Measurements from ENCODE around the gene TBCD.

The TBCD gene

DNA sequence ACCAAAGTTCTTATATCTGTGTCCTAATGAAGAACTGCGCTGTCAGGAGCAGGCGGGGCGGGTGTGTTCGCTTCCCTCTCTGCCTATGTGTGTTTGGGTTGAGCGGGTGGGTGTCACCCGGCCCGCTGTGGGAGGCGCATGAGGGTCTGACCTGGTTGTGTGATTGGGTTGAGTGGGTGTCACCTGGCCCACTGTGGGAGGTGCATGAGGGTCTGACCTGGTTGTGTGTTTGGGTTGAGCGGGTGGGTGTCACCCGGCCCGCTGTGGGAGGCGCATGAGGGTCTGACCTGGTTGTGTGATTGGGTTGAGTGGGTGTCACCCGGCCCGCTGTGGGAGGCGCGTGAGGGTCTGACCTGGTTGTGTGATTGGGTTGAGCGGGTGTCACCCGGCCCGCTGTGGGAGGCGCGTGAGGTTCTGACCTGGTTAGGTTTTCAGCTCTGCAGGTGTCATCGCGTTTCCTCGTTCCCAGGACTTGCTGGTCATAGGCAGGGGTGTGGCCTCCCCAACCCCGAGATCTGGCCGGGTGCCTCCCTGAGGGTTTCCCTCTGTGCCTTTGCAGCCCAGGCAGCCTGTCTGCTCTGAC lies 157.5 kb downstream of the TBCD start:
- no peak for FAIRE-seq

- FAIRE-seq, result no peak
Measured at GRCh38 chr17:82910041-82910481, 158.2 kb downstream of the TBCD start.

DNA sequence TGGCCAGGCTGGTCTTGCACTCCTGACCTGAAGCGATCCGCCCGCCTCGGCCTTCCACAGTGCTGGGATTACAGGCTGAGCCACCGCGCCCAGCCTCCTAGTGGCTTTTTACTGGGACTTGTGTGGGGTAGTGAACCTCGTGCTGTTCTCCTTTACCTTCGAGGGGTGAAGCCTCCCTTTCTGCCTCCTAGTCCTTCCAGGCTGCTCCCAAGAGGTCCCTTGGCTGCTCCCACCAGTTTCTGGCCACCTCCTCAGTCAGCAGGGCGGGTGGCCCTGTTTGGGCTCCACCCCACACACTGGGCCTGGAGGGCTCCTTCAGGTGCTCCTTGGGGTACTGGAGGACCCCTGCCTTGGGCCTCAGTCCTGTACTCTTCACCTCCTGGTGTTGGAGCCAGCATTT lies 158.9 kb downstream of the TBCD start:
- FAIRE-seq, result no peak

DNA sequence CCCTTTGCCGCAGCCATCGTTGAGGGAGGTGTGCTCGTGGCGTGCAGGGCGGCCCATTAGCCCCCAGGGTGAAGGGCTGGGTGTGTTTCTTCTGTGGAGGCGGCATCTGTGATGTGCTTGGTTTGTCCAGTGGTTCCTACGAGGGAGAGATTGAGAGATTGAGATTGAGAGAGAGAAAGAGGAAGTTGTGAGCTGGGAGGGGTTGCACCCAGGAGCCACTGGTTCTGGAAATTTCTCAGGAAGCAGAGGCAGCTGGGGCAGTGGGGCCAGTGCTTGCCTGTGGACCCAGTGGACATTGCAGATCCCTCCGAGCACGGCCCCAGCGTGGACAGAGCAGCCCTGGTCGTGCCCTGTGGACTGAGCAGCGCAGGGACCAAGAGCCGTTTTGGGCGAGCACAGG lies 160.0 kb downstream of the TBCD start:
- FAIRE-seq, result no peak

GRCh38 chr17:82912484-82913089 lies 160.7 kb downstream of the TBCD start:
- no peak for FAIRE-seq

DNA sequence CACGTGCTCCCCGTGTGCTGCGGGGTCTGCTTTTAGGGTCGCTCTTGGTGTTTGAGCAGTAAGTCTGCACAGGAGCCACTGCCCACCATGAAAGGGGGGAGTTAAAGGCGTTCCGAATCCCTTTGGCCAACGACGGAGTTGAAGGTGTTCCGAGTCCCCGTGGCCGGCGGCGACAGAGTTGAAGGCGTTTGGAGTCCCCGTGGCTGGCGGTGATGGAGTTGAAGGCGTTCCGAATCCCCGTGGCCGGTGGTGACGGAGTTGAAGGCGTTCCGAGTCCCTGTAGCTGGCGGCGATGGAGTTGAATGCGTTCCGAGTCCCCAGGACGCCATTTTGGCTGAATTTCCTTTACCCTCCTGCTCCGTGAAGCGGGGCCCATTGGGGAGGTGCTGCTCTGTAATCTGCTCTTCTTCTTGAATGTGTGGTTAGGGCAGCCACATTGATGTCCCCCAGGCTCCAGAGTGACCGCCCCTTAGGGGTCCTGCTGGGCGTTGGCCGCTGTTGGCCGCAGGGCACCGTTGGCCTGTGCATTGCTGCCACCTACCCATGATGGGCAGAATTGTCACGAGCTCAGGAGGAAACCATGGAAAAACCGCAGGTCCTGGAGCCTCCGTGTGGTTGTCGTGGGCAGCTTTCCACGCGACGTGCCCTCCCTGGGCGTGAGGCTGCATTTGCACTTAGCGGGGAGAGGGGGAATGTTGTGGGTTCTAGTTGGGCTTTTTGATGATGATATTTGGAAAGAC lies 161.6 kb downstream of the TBCD start:
- FAIRE-seq, result no peak

DNA sequence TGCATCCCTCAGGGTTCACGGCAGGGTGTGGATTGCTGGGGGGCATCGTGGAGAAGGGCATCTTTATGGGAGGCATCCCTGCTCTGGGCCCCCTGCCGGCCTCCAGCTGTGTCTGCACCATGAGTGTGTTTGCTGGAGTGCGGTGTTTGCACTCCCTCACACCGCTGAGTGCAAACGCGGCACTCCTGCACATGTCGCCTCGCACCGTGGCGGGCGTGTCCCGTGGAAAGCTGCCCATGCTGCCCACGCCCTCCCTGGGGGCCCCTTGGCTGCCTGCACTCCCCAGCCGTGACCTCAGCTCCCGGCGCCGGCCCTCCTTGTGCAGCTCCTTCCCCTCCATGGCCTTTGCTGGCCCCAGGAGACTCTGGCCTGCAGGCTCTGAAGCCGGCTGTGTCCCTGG lies 162.5 kb downstream of the TBCD start:
- no peak for FAIRE-seq

DNA sequence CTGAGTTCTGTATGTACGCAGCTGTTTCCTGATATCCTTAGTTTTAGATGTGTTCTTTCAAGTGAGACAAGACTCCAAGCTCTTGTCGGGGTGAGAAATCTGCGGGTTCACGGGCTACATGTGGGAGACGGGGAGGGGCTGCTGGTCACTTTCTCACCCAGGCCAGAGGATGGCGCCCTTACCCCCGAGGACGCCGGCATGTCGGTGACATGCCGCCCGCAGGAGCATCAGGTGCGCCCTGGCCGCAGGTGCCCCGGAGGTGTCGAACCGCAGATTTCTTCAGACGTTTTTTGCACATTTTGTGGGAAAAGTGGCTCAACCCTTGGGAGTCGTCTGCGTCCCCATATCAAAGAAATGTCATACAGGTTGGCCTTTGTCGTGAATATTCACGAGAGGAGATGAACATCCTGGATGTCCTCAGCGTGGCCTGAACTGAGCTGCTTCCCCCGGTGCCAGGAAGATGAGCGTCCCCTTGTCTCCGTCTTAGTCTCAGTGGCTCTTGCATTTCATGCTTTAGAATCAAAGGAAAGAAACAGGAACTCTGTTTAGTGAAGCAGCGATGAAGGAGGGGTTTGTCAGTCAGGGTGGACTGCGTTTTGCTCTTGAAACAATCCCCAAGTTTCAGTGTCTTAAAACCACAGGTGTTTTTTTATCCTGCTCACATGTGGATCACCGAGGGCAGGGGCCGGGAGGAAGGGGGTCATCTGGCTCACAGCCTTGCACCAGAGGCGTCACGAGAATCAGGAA lies 163.3 kb downstream of the TBCD start:
- FAIRE-seq, result no peak

- no peak for FAIRE-seq
Measured at GRCh38 chr17:82915757-82916027, 163.8 kb downstream of the TBCD start.

DNA sequence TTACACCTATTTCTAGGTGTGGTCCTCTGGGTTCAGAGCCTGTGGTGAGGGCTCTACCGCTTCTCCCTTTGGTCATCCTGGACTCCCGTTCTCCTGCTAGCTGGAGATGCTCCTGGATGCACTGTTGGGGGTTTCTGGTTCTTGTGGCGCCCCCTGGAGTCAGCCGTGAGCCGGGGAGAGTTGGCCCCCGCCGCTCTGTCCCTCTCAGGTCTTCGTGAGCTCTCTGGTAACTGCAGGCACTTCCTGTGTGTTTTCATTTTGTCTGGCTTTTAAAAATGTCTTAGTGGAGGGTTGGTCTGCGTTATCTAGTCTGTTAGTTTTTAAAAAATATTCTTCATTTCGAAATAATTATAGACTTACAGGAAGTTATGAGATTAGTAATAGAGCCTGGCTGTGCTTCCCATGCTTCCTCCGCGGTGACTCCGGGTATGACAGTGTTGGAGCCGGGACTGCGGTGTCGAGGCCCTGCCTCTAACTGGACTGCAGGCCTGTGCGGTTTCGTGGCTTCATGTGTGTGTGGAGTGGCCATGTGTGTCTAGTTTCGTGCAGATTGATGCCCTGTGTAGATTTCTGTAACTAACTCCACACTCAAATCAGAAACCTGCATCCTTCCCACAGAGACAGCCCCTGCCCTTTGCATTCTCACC lies 166.0 kb downstream of the TBCD start:
- no peak for FAIRE-seq

GRCh38 chr17:82918508-82918907 lies 166.6 kb downstream of the TBCD start:
- FAIRE-seq, result no peak

DNA sequence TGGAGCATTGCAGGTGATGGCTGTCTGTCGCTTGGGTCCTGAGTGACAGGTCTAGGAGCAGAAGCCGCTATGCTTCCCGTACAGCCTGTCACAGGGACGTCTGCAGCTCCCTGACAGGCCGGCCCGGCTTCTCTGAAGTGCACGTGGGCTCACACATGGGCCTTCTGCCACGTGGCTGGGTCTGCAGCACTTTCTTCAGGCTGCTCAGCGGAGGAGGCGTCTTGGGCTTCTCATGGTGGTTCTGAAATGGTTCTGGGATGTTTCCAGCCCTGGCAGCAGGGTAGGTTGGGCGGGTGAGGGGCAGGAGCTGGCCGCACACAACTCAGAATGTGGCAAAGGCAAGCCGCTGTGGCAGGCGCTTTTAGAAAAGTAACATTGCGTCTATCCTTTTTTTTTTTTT lies 168.3 kb downstream of the TBCD start:
- no peak for FAIRE-seq

DNA sequence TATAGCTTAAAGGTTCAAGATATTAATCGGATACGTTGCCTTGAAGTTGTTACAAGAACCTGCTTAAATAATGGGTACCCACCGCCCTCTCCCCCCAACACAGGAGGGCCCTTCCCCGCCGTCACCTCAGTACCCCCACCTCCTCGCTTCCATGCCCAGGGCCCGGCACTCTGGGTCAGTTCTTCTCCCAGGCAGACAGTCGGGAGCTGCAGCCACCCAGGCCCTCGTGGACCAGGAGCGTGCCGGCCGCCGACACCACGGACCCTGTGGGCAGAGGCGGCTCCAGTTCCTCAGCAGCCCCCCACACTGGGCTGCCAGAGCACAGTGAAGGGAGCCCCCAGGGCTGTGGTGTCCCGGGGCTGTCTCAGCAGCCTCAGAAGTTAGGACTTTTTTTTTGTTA lies 168.8 kb downstream of the TBCD start:
- no peak for FAIRE-seq

GRCh38 chr17:82921426-82921825 lies 169.6 kb downstream of the TBCD start:
- FAIRE-seq, result no peak

- FAIRE-seq, result no peak
Measured at GRCh38 chr17:82922646-82923045, 170.8 kb downstream of the TBCD start.

GRCh38 chr17:82923366-82924113 lies 171.7 kb downstream of the TBCD start:
- no peak for FAIRE-seq

- no peak for FAIRE-seq
Measured at GRCh38 chr17:82924214-82924613, 172.3 kb downstream of the TBCD start.

GRCh38 chr17:82924812-82925211 lies 172.9 kb downstream of the TBCD start:
- no peak for FAIRE-seq

- no peak for FAIRE-seq
Measured at GRCh38 chr17:82925336-82925735, 173.5 kb downstream of the TBCD start.

DNA sequence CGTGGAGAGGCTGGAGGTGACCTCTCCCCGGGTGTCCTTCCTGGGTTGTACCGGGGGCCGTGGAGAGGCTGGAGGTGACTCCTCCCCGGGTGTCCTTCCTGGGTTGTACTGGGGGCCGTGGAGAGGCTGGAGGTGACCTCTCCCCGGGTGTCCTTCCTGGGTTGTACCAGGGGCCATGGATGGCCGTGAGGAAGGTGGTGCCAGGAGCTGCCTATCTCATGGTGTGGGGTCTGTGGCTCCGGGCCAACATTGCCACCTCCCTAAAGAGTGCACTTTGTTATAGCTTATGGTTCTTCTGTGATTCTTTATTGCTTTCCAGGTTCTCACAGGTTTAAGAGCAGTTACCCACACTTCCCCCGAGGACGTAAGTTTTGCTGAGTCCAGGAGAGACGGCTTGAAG lies 174.2 kb downstream of the TBCD start:
- FAIRE-seq, result no peak

DNA sequence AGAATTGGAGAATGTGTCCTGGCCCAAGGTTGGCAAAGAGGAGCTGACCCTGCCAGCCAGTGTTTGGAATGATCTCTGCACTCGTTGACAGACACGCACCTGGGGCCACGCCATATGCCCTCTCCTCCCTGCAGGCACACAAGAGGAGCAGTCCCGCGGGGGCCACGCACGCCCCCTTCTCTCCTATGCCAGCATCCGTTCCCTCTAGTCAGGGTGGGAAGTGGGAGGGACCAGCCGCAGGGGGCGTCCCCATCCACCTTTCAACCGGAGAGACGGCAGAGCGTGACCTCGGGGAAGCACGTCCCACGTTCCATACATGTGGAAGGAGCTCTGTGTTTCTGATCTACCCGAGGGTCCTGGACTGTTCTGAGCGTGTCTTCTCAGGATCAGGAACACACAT lies 174.9 kb downstream of the TBCD start:
- no peak for FAIRE-seq

GRCh38 chr17:82927311-82927660 lies 175.4 kb downstream of the TBCD start:
- no peak for FAIRE-seq

Measured in endometrium (tissue), 2 donors.